Bone marrow (tissue), 2 donors: ENCODE data around the gene NCOA7.
A peak's percentile ranks its signal among the peaks of the same experiment; 100 is the strongest.

Source experiments
- DNase-seq, 2 donors: peaks; one replicate each; lab custom pipeline; 2025; lab: John Stamatoyannopoulos, UW

Gene NCOA7

GRCh38 chr6:125790358-125791150, at the start of gene NCOA7:
NCOA7 (plus strand) TSS chr6:125790960; CDS start chr6:125815355, 24,395 bp downstream.
- peak; percentile 68 to 71 for DNase-seq

- DNase-seq: no peak
These were observed 49.4 kb upstream of the NCOA7 start for GRCh38 chr6:125741336-125741735.

- no peak for DNase-seq
These were observed 48.7 kb upstream of the NCOA7 start for GRCh38 chr6:125742024-125742423.

- no peak for DNase-seq
These were observed 48.2 kb upstream of the NCOA7 start for GRCh38 chr6:125742464-125743120.

GRCh38 chr6:125743604-125744003, 47.2 kb upstream of the NCOA7 start:
- no peak for DNase-seq

GRCh38 chr6:125745281-125746018, 45.3 kb upstream of the NCOA7 start:
- DNase-seq: no peak

GRCh38 chr6:125746019-125746414, 44.7 kb upstream of the NCOA7 start:
- DNase-seq: no peak

- DNase-seq: peak; percentile 7 to 57
These were observed 43.8 kb upstream of the NCOA7 start for GRCh38 chr6:125746731-125747588.

GRCh38 chr6:125747589-125748405, 43.0 kb upstream of the NCOA7 start:
- peak in 1 of 2 donors; percentile 33 for DNase-seq

- no peak for DNase-seq
These were observed 42.2 kb upstream of the NCOA7 start for GRCh38 chr6:125748406-125749172.

GRCh38 chr6:125749173-125749864, 41.4 kb upstream of the NCOA7 start, which contains the start of gene HEY2:
HEY2 (plus strand) TSS chr6:125749632; CDS start chr6:125749777, 145 bp downstream.
- DNase-seq: peak in 1 of 2 donors; percentile 69

- no peak for DNase-seq
These were observed 40.7 kb upstream of the NCOA7 start for GRCh38 chr6:125749865-125750691.

- DNase-seq: no peak
These were observed 39.9 kb upstream of the NCOA7 start for GRCh38 chr6:125750692-125751333.

GRCh38 chr6:125751334-125751916, 39.3 kb upstream of the NCOA7 start:
- DNase-seq: no peak

GRCh38 chr6:125752773-125753172, 38.0 kb upstream of the NCOA7 start:
- DNase-seq: no peak

- DNase-seq: peak in 1 of 2 donors; percentile 44
These were observed 37.4 kb upstream of the NCOA7 start for GRCh38 chr6:125753218-125753936.

- no peak for DNase-seq
These were observed 36.9 kb upstream of the NCOA7 start for GRCh38 chr6:125753937-125754259.
